HG03378 (cell line): ENCODE measurements around the gene BLM.
"Not testable (repeated sequence)": the region's sequence is repeated elsewhere in the genome, so short reads cannot be mapped to it uniquely, and the experiment has no call there.

Experiments used
- ATAC-seq: cut with Tn5 transposase; IDR thresholded peaks from one replicate; pipeline ENCODE4 v1.9.1; 2021; ENCODE audit warnings: mild to moderate bottlenecking, moderate library complexity; ENCODE audit not compliant: unreplicated experiment

BLM gene

GRCh38 chr15:90819390-90819789 is 102.2 kb downstream of the BLM start:
- no peak for ATAC-seq

GRCh38 chr15:90819850-90820249 is 102.7 kb downstream of the BLM start:
- ATAC-seq: no peak

GRCh38 chr15:90820481-90820880 is 103.3 kb downstream of the BLM start:
- ATAC-seq: no peak

- no peak for ATAC-seq
Measured at GRCh38 chr15:90822204-90822955, 105.2 kb downstream of the BLM start.

GRCh38 chr15:90823455-90823974 is 106.4 kb downstream of the BLM start:
- ATAC-seq: no peak

GRCh38 chr15:90825115-90825899 is 108.2 kb downstream of the BLM start:
- not testable (repeated sequence) for ATAC-seq

- ATAC-seq: not testable (repeated sequence)
Measured at GRCh38 chr15:90826206-90826885, 109.2 kb downstream of the BLM start.

GRCh38 chr15:90826886-90827435 is 109.8 kb downstream of the BLM start:
- no peak for ATAC-seq

GRCh38 chr15:90828111-90828510 is 111.0 kb downstream of the BLM start:
- ATAC-seq: no peak

GRCh38 chr15:90829126-90829525 is 112.0 kb downstream of the BLM start:
- no peak for ATAC-seq

GRCh38 chr15:90829942-90830440 is 112.8 kb downstream of the BLM start:
- no peak for ATAC-seq

GRCh38 chr15:90834626-90835025 is 117.5 kb downstream of the BLM start:
- no peak for ATAC-seq

- ATAC-seq: no peak
Measured at GRCh38 chr15:90836296-90836871, 119.2 kb downstream of the BLM start.

- ATAC-seq: no peak
Measured at GRCh38 chr15:90837094-90837493, 119.9 kb downstream of the BLM start.

- no peak for ATAC-seq
Measured at GRCh38 chr15:90838139-90838538, 121.0 kb downstream of the BLM start.

GRCh38 chr15:90838544-90838943 is 121.4 kb downstream of the BLM start:
- ATAC-seq: no peak

- ATAC-seq: peak; percentile 76
Measured at GRCh38 chr15:90839187-90840071, 122.3 kb downstream of the BLM start.

- no peak for ATAC-seq
Measured at GRCh38 chr15:90840157-90840855, 123.2 kb downstream of the BLM start.

- ATAC-seq: no peak
Measured at GRCh38 chr15:90840954-90841353, 123.8 kb downstream of the BLM start.
